Measurements from ENCODE around the gene ZBTB17. TPM values are rescaled to one million over a fixed set of nuclear protein-coding genes. Genes with fewer than 3 reads are reported as not detected.
"Not testable (repeated sequence)": the region's sequence is repeated elsewhere in the genome, so short reads cannot be mapped to it uniquely, and the experiment has no call there.

ZBTB17 gene
- polyA plus RNA-seq (2012; ENCODE audit: low read depth, missing spikeins) = 32.4 TPM

GRCh38 chr1:15975805-15976680, at the start of gene ZBTB17:
Gene ZBTB17, minus strand, starts transcription at chr1:15976101. Its CDS starts 27,606 bp downstream, at chr1:15948495.
- DNase-seq (ENCODE audit: insufficient read length, low spot score) (peak; percentile 89), FAIRE-seq (peak; percentile 96)
- TF ChIP-seq SPI1 (IDR thresholded peaks at IDR 0.05; ENCODE audit: low read depth, low read length) (no peak), POU2F2 (IDR thresholded peaks at IDR 0.05; ENCODE audit: low read depth, low read length) (no peak), TAF1 (IDR thresholded peaks at IDR 0.05; ENCODE audit: low read depth, low read length) (0 out of 2 replicates have a peak, but pooled peaks have one; percentile 57), POLR2A (IDR thresholded peaks at IDR 0.05; ENCODE audit: low read depth, low read length) (peak; percentile 46; the same call in 1 of the 2 replicates)

- no peak for DNase-seq (ENCODE audit: insufficient read length, low spot score)
- TF ChIP-seq TAF1 (IDR thresholded peaks at IDR 0.05; ENCODE audit: low read depth, low read length) (no peak), SPI1 (IDR thresholded peaks at IDR 0.05; ENCODE audit: low read depth, low read length) (no peak), POLR2AphosphoS5 (IDR thresholded peaks at IDR 0.05; ENCODE audit: low read depth, low read length) (no peak), POU2F2 (IDR thresholded peaks at IDR 0.05; ENCODE audit: low read depth, low read length) (no peak)
- FAIRE-seq = no peak
Observed at GRCh38 chr1:16023050-16023653, 47.3 kb upstream of the ZBTB17 start.

- DNase-seq (ENCODE audit: insufficient read length, low spot score) (no peak), FAIRE-seq (no peak)
- TF ChIP-seq TAF1 (IDR thresholded peaks at IDR 0.05; ENCODE audit: low read depth, low read length) (no peak), POLR2AphosphoS5 (IDR thresholded peaks at IDR 0.05; ENCODE audit: low read depth, low read length) (no peak), PAX5 (IDR thresholded peaks at IDR 0.05; ENCODE audit: insufficient read depth, low read length, severe bottlenecking) (no peak), SPI1 (IDR thresholded peaks at IDR 0.05; ENCODE audit: low read depth, low read length) (no peak), POU2F2 (IDR thresholded peaks at IDR 0.05; ENCODE audit: low read depth, low read length) (no peak), POLR2A (IDR thresholded peaks at IDR 0.05; ENCODE audit: low read depth, low read length) (no peak)
Observed at GRCh38 chr1:16022393-16022792, 46.5 kb upstream of the ZBTB17 start.

GRCh38 chr1:16021681-16022080, 45.8 kb upstream of the ZBTB17 start, which contains the start of gene CLCNKA:
Gene CLCNKA, plus strand, starts transcription at chr1:16022036. Its CDS starts 584 bp downstream, at chr1:16022620.
- DNase-seq (ENCODE audit: insufficient read length, low spot score) (no peak), FAIRE-seq (no peak)
- TF ChIP-seq POLR2A (IDR thresholded peaks at IDR 0.05; ENCODE audit: low read depth, low read length) (no peak), PAX5 (IDR thresholded peaks at IDR 0.05; ENCODE audit: insufficient read depth, low read length, severe bottlenecking) (no peak), POU2F2 (IDR thresholded peaks at IDR 0.05; ENCODE audit: low read depth, low read length) (no peak), SPI1 (IDR thresholded peaks at IDR 0.05; ENCODE audit: low read depth, low read length) (no peak), POLR2AphosphoS5 (IDR thresholded peaks at IDR 0.05; ENCODE audit: low read depth, low read length) (no peak), TAF1 (IDR thresholded peaks at IDR 0.05; ENCODE audit: low read depth, low read length) (no peak)

- not testable (repeated sequence) for DNase-seq (ENCODE audit: insufficient read length, low spot score)
- FAIRE-seq = peak; percentile 48
Observed at GRCh38 chr1:16020878-16021277, 45.0 kb upstream of the ZBTB17 start.

- DNase-seq (ENCODE audit: insufficient read length, low spot score) (no peak), FAIRE-seq (no peak)
- no peak for TF ChIP-seq POU2F2 (IDR thresholded peaks at IDR 0.05; ENCODE audit: low read depth, low read length)
- no peak for TF ChIP-seq PAX5 (IDR thresholded peaks at IDR 0.05; ENCODE audit: insufficient read depth, low read length, severe bottlenecking)
- no peak for TF ChIP-seq TAF1 (IDR thresholded peaks at IDR 0.05; ENCODE audit: low read depth, low read length)
- no peak for TF ChIP-seq POLR2A (IDR thresholded peaks at IDR 0.05; ENCODE audit: low read depth, low read length)
- no peak for TF ChIP-seq SPI1 (IDR thresholded peaks at IDR 0.05; ENCODE audit: low read depth, low read length)
- no peak for TF ChIP-seq POLR2AphosphoS5 (IDR thresholded peaks at IDR 0.05; ENCODE audit: low read depth, low read length)
Observed at GRCh38 chr1:16020325-16020724, 44.4 kb upstream of the ZBTB17 start.

GRCh38 chr1:16019644-16020277, 43.9 kb upstream of the ZBTB17 start:
- TF ChIP-seq TAF1 (IDR thresholded peaks at IDR 0.05; ENCODE audit: low read depth, low read length) = no peak
- no peak for FAIRE-seq
- no peak for DNase-seq (ENCODE audit: insufficient read length, low spot score)

- DNase-seq (ENCODE audit: insufficient read length, low spot score) (no peak), FAIRE-seq (no peak)
- TF ChIP-seq TAF1 (IDR thresholded peaks at IDR 0.05; ENCODE audit: low read depth, low read length) (no peak), POLR2A (IDR thresholded peaks at IDR 0.05; ENCODE audit: low read depth, low read length) (no peak), SPI1 (IDR thresholded peaks at IDR 0.05; ENCODE audit: low read depth, low read length) (no peak), PAX5 (IDR thresholded peaks at IDR 0.05; ENCODE audit: insufficient read depth, low read length, severe bottlenecking) (no peak), POLR2AphosphoS5 (IDR thresholded peaks at IDR 0.05; ENCODE audit: low read depth, low read length) (no peak), POU2F2 (IDR thresholded peaks at IDR 0.05; ENCODE audit: low read depth, low read length) (no peak)
Observed at GRCh38 chr1:16018749-16019643, 43.1 kb upstream of the ZBTB17 start.

- FAIRE-seq (no peak), DNase-seq (ENCODE audit: insufficient read length, low spot score) (no peak)
- TF ChIP-seq TAF1 (IDR thresholded peaks at IDR 0.05; ENCODE audit: low read depth, low read length) (no peak), PAX5 (IDR thresholded peaks at IDR 0.05; ENCODE audit: insufficient read depth, low read length, severe bottlenecking) (no peak), POU2F2 (IDR thresholded peaks at IDR 0.05; ENCODE audit: low read depth, low read length) (no peak), POLR2AphosphoS5 (IDR thresholded peaks at IDR 0.05; ENCODE audit: low read depth, low read length) (no peak), POLR2A (IDR thresholded peaks at IDR 0.05; ENCODE audit: low read depth, low read length) (no peak), SPI1 (IDR thresholded peaks at IDR 0.05; ENCODE audit: low read depth, low read length) (no peak)
Observed at GRCh38 chr1:16018308-16018707, 42.4 kb upstream of the ZBTB17 start.
